Mesenteric fat pad (tissue), 1 donor: ENCODE results near the gene DYNC2I2. TPM values are rescaled to one million over a fixed set of nuclear protein-coding genes. Genes with fewer than 3 reads are reported as not detected.
"Not testable (repeated sequence)": the region's sequence is repeated elsewhere in the genome, so short reads cannot be mapped to it uniquely, and the experiment has no call there.

Experiments used
- DNase-seq: peaks from one replicate; pipeline ENCODE4 v3.0.0-alpha.2; 2020; ENCODE audit warnings: low spot score
- total RNA-seq: library from RNA; stranded (reverse); fragmentation: NEBNext Ultra II Directional; extraction: Animal tissue kit (Norgen Biotek cat#: 25700); gene quantifications from one replicate; pipeline ENCODE4 v1.2.1, GENCODE V29; 2021
- donor health status: DM: yes; HTN: yes; CAD: no.

DYNC2I2 gene
- total RNA-seq, 1 donor from 2014 or later: 9.8 TPM

DNA sequence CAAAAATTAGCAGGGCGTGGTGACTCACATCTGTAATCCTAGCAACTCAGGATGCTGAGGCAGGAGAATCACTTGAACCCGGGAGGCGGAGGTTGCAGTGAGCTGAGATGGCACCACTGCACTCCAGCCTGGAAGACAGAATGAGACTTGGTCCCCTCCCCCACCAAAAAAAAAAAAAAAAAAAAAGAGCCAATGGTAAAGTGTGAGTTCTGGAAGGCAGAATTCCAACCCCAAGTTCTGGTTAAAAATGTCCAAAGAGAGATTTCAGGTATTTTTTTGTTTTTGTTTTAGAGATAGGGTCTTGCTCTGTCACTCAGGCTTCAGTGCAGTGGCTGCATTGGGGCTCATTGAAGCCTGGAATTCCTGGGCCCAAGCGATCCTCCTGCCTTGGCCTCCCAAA is 30.8 kb upstream of the DYNC2I2 start:
- no peak for DNase-seq

DNA sequence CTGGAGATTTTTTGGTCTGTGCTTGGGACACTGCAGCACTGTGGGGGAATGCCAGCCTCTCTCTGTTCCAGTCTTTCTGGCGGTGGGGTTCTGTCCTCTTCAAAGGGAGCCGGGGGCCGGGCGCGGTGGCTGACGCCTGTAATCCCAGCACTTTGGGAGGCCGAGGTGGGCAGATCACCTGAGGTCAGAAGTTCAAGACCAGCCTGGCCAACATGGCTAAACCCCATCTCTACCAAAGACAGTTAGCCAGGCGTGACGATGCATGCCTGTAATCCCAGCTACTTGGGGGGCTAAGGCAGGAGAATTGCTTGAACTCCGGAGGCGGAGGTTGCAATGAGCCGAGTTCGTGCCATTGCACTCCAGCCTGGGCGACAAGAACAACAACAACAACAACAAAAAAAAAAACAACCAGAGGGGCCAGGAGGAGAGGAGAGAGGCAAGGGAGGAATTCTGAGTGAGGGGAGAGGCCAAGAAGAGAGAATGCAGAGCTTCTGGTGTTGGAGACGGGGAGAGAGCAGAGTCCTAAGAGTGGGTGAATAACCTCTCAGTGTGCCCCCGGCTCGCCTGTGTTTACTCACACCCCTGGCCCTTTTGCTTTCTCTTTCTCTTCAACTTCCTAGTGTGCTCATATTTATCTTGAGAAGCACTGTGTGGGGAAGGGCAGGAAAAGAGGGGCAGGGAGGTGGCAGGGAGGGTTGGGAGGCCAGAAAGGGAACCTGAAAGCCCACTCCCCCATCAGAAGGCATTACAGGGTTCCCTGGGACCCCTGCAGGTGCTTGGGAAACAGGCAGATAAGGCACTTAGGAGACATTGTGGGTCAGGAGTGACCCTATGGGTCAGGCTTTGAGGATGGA is 29.2 kb upstream of the DYNC2I2 start:
- no peak for DNase-seq

DNA sequence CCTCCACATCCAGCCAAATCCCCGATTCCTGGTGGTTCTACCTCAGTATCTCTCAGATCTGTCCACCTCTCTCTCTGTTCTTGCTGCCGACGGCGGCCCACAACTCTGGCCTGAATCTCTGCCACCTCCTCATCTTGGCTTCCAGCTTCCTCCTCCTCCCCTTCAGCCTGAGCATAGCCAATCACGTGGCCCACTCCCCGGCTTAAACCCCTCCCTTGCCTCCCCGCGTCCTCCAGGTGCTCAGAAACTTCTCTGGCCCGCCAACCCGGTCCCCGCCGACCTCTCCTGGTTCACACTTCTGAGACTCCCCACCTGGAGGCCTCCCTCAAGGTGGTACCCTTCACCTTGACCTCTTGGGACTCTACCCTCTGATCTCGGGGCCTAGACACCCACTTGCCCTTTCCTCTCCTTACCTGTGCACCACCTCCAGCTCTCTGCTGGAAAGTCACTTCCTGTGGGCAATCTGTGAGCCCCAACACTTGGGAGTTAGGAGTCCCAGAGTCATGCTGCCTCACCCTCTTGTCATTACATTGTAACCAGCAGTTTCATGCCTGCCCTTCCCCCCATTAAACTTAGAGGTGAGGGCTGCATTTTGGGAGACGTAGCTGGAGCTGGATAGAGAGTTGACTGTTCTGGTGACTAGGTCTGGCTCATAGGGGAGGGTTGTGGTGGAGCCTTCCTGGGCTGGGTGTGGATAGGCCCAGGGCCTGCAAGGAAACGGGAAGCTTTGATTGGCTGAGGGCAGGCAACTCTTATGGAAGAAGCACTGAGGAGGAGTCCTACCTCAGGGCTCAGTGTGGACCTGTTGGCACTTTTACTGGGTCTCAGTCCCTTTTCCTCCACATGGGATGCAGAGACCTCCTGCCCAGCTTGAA is 27.9 kb upstream of the DYNC2I2 start:
- no peak for DNase-seq

DNA sequence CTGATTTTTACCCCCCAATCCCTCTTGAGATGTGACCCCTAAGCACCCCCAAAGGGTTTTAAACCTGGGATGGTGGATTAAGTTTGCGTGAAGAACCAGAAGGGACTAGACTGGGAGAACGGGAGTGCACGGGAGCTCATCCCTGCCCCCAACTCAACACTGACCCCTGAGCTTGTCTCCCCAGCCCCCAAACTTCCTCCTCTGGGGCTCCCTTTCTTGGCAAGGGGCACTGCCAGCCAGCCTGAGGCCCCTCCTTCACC is 27.3 kb upstream of the DYNC2I2 start:
- DNase-seq: no peak

DNA sequence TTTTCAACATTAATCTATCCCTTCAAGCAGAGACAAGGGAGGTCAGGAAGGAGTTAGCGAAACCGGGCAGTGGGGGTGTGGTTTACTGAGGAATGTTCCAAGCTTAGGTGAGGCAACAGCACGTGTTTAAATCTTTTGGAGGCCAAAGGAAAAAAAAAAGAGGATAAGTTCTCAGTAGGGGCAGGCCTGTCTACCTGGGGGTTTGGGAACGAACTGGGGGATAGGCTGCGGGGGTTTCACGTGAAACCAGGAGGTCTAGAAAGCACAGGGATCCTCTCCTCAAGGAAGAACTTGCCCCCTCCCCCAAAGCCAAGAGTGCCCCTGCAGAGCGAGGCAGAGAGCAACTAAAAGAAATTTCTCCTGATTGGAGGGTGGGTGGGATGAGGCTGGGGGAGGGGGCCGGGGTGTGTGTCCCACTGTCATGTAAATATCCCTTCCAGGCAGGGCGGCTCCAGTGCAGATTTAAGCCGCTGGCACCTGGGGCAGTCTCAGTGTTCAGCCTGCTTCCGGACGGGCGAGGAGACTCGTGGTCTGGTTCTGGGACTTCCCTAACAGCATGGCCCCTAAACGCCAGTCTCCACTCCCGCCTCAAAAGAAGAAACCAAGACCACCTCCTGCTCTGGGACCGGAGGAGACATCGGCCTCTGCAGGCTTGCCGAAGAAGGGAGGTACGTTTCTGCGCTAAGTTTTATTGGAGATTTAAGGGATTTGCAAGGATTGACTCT is 26.9 kb upstream of the DYNC2I2 start:
- DNase-seq: no peak

DNA sequence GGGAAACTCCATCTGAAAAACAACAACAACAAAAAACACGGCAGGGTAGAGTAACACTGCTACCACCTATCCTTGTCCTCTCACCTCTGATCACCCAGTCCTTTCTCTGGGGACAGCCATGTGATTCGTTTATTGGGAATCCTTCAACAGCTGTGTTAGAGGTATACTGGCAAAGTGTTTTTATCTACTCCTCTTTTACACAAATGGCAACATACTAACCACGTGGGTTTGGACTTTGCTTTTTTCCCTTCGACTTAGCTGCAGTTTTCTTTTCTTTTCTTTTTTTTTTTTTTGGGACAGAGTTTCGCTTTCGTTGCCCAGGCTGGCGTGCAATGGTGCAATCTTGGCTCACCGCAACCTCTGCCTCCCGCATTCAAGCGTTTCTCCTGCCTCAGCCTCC is 21.1 kb upstream of the DYNC2I2 start:
- no peak for DNase-seq

DNA sequence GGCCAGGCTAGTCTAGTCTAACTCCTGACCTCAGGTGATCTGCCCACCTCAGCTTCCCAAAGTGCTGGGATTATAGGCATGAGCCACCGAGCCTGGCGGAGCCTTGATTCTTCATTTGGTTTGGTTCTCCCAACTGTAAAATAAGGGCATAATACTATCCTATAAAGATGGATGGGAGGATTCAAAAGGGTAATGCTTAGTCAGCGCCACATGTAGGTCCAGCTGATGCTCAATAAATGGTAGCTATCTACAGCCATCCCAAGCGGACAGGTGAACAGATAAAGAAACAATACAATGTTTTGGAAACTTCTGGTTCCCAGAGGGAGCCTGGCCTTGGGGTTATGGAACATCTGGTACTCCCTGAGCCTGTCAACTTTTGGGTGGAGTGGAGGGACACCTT is 18.7 kb upstream of the DYNC2I2 start:
- DNase-seq: no peak

DNA sequence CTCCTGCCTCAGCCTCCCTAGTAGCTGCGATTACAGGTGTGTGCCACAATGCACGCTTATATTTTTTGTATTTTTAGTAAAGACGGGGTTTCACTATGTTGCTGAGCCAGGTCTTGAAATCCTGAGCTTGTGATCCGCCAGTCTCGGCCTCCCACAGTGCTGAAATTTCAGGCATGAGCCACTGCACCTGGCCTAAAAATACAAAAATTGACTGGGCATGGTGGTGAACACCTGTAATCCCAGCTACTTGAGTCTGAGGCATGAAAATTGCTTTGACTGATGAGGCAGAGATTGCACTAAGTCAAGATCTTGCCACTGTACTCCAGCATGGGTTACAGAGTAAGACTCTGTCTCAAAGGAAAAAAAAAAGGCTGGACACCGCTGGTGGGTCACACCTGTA is 13.1 kb upstream of the DYNC2I2 start:
- no peak for DNase-seq

DNA sequence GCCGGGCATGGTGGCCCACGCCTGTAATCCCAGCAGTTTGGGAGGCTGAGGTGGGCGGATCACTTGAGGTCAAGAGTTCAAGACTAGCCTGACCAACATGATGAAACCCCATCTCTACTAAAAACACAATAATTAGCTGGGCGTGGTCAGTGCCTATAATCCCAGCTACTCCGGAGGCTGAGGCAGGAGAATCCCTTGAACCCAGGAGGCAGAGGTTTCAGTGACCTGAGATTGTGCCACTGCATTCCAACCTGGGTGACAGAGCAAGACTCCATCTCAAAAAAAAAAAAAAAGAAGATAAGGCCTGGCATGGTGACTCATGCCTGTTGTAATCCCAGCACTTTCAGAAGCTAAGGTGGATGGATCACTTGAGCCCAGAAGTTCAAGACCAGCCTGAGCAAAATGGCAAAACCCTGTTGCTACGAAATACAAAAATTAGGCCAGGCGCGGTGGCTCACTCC is 9.9 kb upstream of the DYNC2I2 start:
- DNase-seq: not testable (repeated sequence)

DNA sequence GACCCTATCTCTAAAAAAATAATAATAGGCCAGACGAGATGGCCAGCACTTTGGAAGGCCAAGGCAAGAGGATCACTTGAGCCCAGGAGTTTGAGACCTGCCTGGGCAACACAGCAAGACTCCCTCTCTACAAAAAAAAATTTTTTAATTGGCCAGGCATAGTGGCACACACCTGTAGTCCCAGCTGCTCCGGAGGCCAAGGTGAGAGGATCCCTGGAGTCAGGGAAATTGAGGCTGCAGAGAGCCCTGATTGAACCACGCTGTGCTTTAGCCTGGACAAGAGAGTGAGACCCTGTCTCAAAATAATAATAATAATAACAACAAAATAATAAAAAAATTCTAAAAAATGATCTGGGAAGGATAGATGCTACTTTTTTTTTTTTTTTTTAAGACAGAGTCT is 1.1 kb upstream of the DYNC2I2 start:
- DNase-seq: no peak

DNA sequence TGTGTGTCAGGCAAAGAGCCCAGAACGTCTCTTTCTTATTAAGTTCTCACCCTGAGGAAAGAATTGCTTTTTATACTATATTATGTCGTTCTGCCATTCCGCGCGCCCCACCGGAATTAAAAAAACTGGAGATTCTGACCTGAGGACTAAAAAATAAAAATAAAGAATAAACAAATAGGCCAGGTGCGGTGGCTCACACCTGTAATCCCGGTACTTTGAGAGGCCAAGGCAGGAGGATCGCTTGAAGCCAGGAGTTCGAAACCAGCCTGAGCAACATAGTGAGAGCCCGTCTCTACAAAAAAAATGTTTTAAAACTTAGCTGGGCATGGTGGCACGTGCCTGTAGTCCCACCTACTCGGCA is 677 bp upstream of the DYNC2I2 start:
- no peak for DNase-seq

DNA sequence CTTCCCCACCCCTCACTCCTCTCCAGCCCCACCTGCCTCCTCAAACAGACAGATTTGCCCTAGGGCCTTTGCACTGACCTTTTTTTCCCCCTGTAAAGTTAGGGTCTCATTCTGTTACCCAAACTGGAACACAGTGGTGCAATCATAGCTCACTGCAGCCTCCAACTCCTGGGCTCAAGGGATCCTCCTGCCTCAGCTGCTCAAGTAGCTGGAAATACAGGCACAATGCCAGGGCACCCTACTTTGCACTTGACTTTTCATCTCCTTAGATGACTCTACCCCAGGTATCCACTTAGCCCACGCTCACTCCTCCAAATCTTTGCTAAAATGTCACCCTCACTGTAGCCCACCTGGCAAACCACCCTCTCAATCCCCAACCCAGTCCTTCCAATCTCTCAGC is 2.2 kb downstream of the DYNC2I2 start:
- no peak for DNase-seq

DNA sequence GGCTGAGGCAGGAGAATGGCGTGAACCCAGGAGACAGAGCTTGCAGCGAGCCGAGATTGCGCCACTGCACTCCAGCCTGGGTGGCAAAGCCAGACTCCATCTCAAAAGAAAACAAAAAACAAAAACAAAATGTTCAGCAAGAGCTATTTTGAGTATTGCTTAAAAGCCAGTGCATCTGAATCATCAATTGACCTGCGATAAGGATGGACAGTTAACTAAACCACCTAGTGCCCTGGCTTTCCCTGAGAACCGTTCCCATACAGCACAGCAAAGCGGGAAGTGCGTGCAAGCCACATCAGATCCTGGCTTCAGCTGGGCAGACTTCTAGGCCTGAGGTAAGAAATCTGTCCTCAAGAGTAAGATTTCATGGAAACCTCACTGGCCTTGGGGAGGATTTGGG is 2.7 kb downstream of the DYNC2I2 start:
- DNase-seq: no peak

DNA sequence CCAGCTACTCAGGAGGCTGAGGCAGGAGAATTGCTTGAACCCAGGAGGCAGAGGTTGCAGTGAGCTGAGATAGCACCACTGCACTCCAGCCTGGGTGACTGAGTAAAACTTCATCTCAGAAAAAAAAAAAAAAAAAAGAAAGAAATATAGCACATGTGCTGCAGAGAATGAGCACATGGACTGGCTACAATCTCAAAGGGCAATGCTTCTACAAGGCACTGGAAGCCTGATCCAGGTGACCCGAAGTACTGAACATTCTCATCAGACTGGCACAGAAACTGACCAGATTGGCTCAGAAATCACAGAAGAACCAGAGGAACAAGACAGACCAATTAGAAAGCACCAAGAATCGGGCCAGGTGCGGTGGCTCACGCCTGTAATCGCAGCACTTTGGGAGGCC is 4.8 kb downstream of the DYNC2I2 start:
- DNase-seq: no peak

DNA sequence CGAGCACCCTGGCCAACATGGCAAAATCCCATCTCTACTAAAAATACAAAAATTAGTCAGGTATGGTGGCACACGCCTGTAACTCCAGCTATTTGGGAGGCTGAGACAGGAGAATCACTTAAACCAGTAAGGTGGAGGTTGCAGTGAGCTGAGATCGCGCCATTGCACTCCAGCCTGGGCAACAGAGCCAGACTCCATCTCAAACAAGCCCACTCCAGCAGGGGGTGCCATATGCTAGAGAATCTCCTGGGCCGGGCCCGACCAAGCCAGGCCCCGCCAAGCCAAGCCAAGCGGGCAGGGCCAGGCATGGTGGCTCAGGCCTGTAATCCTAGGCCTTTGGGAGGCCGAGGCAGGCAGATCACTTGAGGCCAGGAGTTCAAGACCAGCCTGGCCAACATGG is 8.4 kb downstream of the DYNC2I2 start:
- not testable (repeated sequence) for DNase-seq

DNA sequence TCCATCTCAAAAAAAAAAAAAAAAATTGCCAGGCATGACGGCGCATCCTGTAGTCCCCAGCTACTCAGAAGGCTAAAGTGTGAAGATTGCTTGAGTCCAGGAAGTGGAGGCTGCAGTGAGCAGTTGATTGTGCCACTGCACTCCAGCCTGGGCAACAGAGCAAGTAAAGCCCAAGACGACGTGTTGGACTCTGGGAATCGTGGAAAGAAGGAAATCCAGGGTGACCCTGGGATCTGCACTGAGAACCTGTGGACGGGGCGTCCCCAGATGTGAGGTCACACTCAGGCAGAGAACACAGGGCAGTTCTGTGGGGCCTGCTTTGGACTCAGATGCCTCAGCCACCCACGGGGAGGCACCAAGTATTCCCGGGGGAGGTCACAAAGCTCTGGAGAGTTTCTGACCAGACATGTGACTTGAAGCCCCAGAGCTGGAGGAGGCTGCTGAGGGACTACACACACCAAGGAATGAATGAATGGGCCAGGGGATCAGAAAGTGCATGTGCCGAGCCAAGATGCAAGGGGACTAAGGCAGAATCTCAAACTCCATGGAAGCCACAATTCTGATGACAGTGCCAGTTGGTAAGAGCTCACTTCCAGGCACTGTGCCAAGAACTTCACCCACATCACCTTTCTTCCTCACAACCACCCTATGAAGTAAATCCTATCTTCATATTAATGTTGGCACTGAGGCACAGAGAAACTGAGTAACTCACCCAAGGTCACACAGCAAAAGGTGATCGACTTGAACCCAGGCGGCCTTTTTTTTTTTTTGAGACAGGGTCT is 12.9 kb downstream of the DYNC2I2 start:
- DNase-seq: no peak

DNA sequence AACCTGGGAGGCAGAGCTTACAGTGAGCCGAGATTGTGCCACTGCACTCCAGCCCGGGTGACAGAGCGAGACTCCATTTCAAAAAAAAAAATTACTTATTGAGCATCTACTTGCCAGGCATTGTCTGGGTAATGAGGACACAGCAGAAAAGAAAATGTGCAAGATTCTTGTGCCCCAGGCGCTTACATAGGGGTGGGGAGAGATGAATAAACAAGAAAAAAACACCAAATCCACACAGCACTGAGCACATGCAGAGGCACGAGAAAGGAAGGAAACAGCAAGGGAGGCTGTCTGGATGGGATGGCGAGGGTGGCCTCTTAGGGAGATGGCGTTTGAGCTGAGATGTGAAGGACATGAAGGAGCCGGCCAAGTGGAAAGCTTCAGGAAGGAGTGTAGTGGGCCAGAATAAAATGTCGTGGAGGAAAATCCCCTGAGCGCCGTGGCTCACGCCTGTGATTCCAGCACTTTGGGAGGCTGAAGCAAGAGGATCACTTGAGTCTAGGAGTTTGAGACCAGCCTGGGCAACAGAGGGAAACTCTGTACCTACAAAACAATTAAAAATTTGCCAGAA is 13.9 kb downstream of the DYNC2I2 start:
- no peak for DNase-seq

DNA sequence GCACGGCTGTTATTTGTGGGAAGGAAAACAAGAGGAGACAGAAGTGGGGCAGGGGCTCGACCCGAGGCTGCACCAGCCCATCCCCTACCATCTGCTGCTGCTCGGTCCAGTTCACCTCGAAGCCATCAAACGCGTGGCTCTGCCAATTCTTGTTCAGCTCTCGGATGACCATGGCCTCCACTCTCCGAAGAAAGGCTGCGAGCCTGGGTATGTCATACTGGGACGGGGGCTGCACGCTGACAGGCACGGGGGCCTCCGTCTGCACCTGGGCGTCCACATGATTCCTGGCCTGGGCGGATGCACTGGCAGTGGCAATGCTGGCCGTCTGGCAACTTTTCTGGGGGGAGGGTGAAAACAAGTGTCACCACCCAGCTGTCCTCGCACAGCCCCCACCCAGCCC is 16.0 kb downstream of the DYNC2I2 start:
- no peak for DNase-seq

DNA sequence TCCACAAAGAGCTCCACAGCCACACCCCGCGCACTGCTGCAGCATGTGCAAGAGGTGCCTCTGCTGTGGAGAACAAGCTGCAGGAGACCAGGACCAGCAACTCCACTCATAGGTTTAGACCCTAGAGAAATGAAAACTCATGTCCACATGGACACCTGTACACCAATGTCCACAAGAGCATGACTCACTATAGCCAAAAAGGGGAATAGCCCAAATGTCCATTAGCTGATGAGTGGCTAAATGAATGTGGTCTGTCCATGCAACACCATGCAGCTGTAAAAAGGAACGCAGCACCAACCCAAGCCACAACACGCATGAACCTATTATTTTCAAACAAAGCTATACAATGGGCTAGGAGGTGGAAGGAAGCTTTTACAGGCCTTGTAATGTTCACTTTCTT is 18.1 kb downstream of the DYNC2I2 start:
- DNase-seq: no peak

DNA sequence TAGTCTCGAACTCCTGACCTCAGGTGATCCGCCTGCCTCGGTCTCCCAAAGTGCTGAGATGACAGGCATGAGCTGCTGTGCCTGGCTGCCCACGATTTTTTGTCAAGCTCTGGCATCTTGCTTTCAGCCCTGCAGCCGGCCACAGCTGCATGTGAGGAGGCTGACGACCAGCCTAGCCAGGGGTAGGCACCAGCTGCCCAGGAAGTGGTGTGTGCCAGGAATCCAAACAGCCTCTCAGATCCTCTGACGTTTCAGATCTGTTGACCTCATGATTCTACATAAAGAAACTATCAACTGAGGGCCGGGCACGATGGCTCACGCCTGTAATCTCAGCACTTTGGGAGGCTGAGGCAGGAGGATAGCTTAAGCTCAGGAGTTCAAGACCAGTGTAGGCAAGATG is 19.0 kb downstream of the DYNC2I2 start:
- no peak for DNase-seq
